Measurements from ENCODE around the gene MGAT4C.

Gene MGAT4C

GRCh38 chr12:86264451-86265328, 8.5 kb upstream of the MGAT4C start:
- H3K4me3 ChIP-seq, result no peak overlapping the region
- no peaks in the 10 kb centered on the region for H3K9me3 ChIP-seq (ENCODE audit: low read depth, low read length)
- no peak for DNase-seq (ENCODE audit: low read depth, low spot score)
- H3K36me3 ChIP-seq (ENCODE audit: insufficient read depth, low read length), result no peaks in the 10 kb centered on the region
- H3K27ac ChIP-seq, result no peak overlapping the region
- no peak overlapping the region for H3K9ac ChIP-seq (ENCODE audit: insufficient read length)
- no peak for TF ChIP-seq FOXP2 (optimal IDR thresholded peaks at IDR 0.05; ENCODE audit: control extremely low read depth, extremely low read length, insufficient read depth)

- no peak overlapping the region for H3K27ac ChIP-seq
- H3K36me3 ChIP-seq (ENCODE audit: insufficient read depth, low read length), result no peaks in the 10 kb centered on the region
- TF ChIP-seq EZH2 (IDR thresholded peaks at IDR 0.05), result no peak
- no peak for TF ChIP-seq POLR2AphosphoS5 (IDR thresholded peaks at IDR 0.05; ENCODE audit: borderline replicate concordance, low read depth, low read length)
- TF ChIP-seq FOXP2 (optimal IDR thresholded peaks at IDR 0.05; ENCODE audit: control extremely low read depth, extremely low read length, insufficient read depth), result no peak
- H3K9me3 ChIP-seq (ENCODE audit: low read depth, low read length), result no peaks in the 10 kb centered on the region
- H3K9ac ChIP-seq (ENCODE audit: insufficient read length), result no peak overlapping the region
- H3K4me3 ChIP-seq, result no peak overlapping the region
- no peak for DNase-seq (ENCODE audit: low read depth, low spot score)
These were observed 5.4 kb upstream of the MGAT4C start for GRCh38 chr12:86261578-86261977.

GRCh38 chr12:86261142-86261541, 5.0 kb upstream of the MGAT4C start:
- H3K9ac ChIP-seq (ENCODE audit: insufficient read length), result no peak overlapping the region
- no peak overlapping the region for H3K27ac ChIP-seq
- TF ChIP-seq POLR2AphosphoS5 (IDR thresholded peaks at IDR 0.05; ENCODE audit: borderline replicate concordance, low read depth, low read length) (no peak), EZH2 (IDR thresholded peaks at IDR 0.05) (no peak), FOXP2 (optimal IDR thresholded peaks at IDR 0.05; ENCODE audit: control extremely low read depth, extremely low read length, insufficient read depth) (no peak)
- H3K36me3 ChIP-seq (ENCODE audit: insufficient read depth, low read length), result no peaks in the 10 kb centered on the region
- H3K4me3 ChIP-seq, result no peak overlapping the region
- DNase-seq (ENCODE audit: low read depth, low spot score), result no peak
- no peaks in the 10 kb centered on the region for H3K9me3 ChIP-seq (ENCODE audit: low read depth, low read length)

- DNase-seq (ENCODE audit: low read depth, low spot score), result no peak
- TF ChIP-seq POLR2AphosphoS5 (IDR thresholded peaks at IDR 0.05; ENCODE audit: borderline replicate concordance, low read depth, low read length) (no peak), FOXP2 (optimal IDR thresholded peaks at IDR 0.05; ENCODE audit: control extremely low read depth, extremely low read length, insufficient read depth) (no peak), EZH2 (IDR thresholded peaks at IDR 0.05) (no peak)
- no peak overlapping the region for H3K4me3 ChIP-seq
- H3K9me3 ChIP-seq (ENCODE audit: low read depth, low read length), result no peaks in the 10 kb centered on the region
- no peak overlapping the region for H3K27ac ChIP-seq
- no peaks in the 10 kb centered on the region for H3K36me3 ChIP-seq (ENCODE audit: insufficient read depth, low read length)
- no peak overlapping the region for H3K9ac ChIP-seq (ENCODE audit: insufficient read length)
These were observed 4.0 kb upstream of the MGAT4C start for GRCh38 chr12:86260183-86260582.

- TF ChIP-seq FOXP2 (optimal IDR thresholded peaks at IDR 0.05; ENCODE audit: control extremely low read depth, extremely low read length, insufficient read depth) (no peak), EZH2 (IDR thresholded peaks at IDR 0.05) (no peak), POLR2AphosphoS5 (IDR thresholded peaks at IDR 0.05; ENCODE audit: borderline replicate concordance, low read depth, low read length) (no peak)
- no peak overlapping the region for H3K9ac ChIP-seq (ENCODE audit: insufficient read length)
- no peak for DNase-seq (ENCODE audit: low read depth, low spot score)
- H3K36me3 ChIP-seq (ENCODE audit: insufficient read depth, low read length), result no peaks in the 10 kb centered on the region
- no peak overlapping the region for H3K27ac ChIP-seq
- no peak overlapping the region for H3K4me3 ChIP-seq
- H3K9me3 ChIP-seq (ENCODE audit: low read depth, low read length), result no peaks in the 10 kb centered on the region
These were observed 943 bp upstream of the MGAT4C start for GRCh38 chr12:86257134-86257533.

GRCh38 chr12:86254399-86255107, 1.6 kb downstream of the MGAT4C start:
- DNase-seq (ENCODE audit: low read depth, low spot score), result no peak
- Histone ChIP-seq H3K9me3 (ENCODE audit: low read depth, low read length) (no peaks in the 10 kb centered on the region), H3K9ac (ENCODE audit: insufficient read length) (no peak overlapping the region), H3K27ac (no peak overlapping the region), H3K4me3 (no peak overlapping the region), H3K36me3 (ENCODE audit: insufficient read depth, low read length) (no peaks in the 10 kb centered on the region)
- no peak for TF ChIP-seq FOXP2 (optimal IDR thresholded peaks at IDR 0.05; ENCODE audit: control extremely low read depth, extremely low read length, insufficient read depth)
- no peak for TF ChIP-seq POLR2AphosphoS5 (IDR thresholded peaks at IDR 0.05; ENCODE audit: borderline replicate concordance, low read depth, low read length)
- TF ChIP-seq EZH2 (IDR thresholded peaks at IDR 0.05), result no peak

GRCh38 chr12:86249851-86250250, 6.3 kb downstream of the MGAT4C start:
- H3K4me3 ChIP-seq, result no peak overlapping the region
- no peaks in the 10 kb centered on the region for H3K36me3 ChIP-seq (ENCODE audit: insufficient read depth, low read length)
- TF ChIP-seq EZH2 (IDR thresholded peaks at IDR 0.05) (no peak), FOXP2 (optimal IDR thresholded peaks at IDR 0.05; ENCODE audit: control extremely low read depth, extremely low read length, insufficient read depth) (no peak), POLR2AphosphoS5 (IDR thresholded peaks at IDR 0.05; ENCODE audit: borderline replicate concordance, low read depth, low read length) (no peak)
- no peak overlapping the region for H3K27ac ChIP-seq
- DNase-seq (ENCODE audit: low read depth, low spot score), result no peak
- no peak overlapping the region for H3K9ac ChIP-seq (ENCODE audit: insufficient read length)
- H3K9me3 ChIP-seq (ENCODE audit: low read depth, low read length), result no peaks in the 10 kb centered on the region

GRCh38 chr12:86249276-86249675, 6.9 kb downstream of the MGAT4C start:
- no peak overlapping the region for H3K4me3 ChIP-seq
- no peak for DNase-seq (ENCODE audit: low read depth, low spot score)
- H3K9me3 ChIP-seq (ENCODE audit: low read depth, low read length), result no peaks in the 10 kb centered on the region
- no peak overlapping the region for H3K9ac ChIP-seq (ENCODE audit: insufficient read length)
- H3K27ac ChIP-seq, result no peak overlapping the region
- no peaks in the 10 kb centered on the region for H3K36me3 ChIP-seq (ENCODE audit: insufficient read depth, low read length)
- TF ChIP-seq POLR2AphosphoS5 (IDR thresholded peaks at IDR 0.05; ENCODE audit: borderline replicate concordance, low read depth, low read length), result no peak
- TF ChIP-seq EZH2 (IDR thresholded peaks at IDR 0.05), result no peak
- TF ChIP-seq FOXP2 (optimal IDR thresholded peaks at IDR 0.05; ENCODE audit: control extremely low read depth, extremely low read length, insufficient read depth), result no peak
